Stimulated activated effector memory CD8-positive, alpha-beta T cell treated with anti-CD3 and anti-CD28 coated beads, Interleukin-12 subunit alpha, Interleukin-12 subunit beta, amount 100 ng/mL, for 72 hours (primary cell): Measurements from ENCODE around the gene IGSF9B.
A peak's percentile ranks its signal among the peaks of the same experiment; 100 is the strongest.

Experiments
- ATAC-seq: fragments of 150-1000 bp; cut with Tn5 transposase; 2 replicates; pipeline ENCODE4 v1.10.0; 2021
- DNase-seq, 2 donors: peaks; one replicate each; pipeline ENCODE4 v3.0.0; 2021 to 2022; ENCODE audit warnings: low spot score in 2 of 2
- H3K27ac Mint-ChIP-seq: one replicate; pipeline ENCODE4 v1.8.0; 2022; ENCODE audit warnings: mild to moderate bottlenecking, mixed read lengths
- H3K36me3 Mint-ChIP-seq: one replicate; pipeline ENCODE4 v1.8.0; 2022; ENCODE audit warnings: mild to moderate bottlenecking, mixed read lengths
- H3K4me1 Mint-ChIP-seq: one replicate; pipeline ENCODE4 v1.8.0; 2022; ENCODE audit warnings: mixed read lengths
- H3K4me3 Mint-ChIP-seq: one replicate; pipeline ENCODE4 v1.8.0; 2022; ENCODE audit warnings: mild to moderate bottlenecking, mixed read lengths
- H3K9me3 Mint-ChIP-seq: one replicate; pipeline ENCODE4 v1.8.0; 2022; ENCODE audit warnings: mixed read lengths

The IGSF9B gene

DNA sequence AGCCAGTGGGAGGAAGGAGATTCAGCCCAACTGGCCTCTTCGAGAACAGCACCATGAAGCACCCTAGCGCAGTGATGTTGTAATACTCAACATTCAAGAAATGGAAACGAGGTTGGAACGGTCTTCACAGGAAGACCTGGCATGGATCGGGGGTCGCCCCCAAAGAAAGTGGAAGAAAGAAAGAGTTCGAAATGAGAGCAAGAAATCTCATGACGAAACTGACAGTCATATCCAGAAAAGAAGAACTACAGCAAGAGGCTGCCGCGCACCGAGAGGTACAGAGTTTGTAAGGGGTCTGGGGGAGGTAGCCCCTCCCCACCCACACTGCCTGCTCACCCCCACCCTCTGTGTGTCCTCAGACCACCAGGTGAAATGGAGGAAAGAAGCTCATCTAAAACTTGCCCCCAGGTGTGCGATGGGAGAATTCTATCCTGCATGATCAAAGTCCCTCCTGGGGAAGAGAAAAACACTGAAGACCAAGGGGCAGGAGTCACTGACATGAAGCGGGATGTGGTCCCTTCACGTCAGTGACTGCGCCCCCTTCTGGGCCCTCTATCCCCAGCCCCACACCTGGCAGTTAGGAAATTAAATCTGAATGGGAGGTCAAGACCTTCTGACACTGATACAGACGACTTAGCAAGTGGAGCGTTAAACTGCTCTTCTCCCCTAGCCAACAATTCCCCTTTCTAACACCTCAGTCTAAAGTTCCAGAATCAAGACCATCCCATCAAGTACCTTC is 58.6 kb downstream of the IGSF9B start:
- Mint-ChIP-seq H3K27ac (no peak overlapping the region), H3K4me1 (peaks cover 10% of the 10 kb centered on the region), H3K9me3 (no peaks in the 10 kb centered on the region), H3K4me3 (no peak overlapping the region), H3K36me3 (no peaks in the 10 kb centered on the region)
- no peak for DNase-seq
- no peak for ATAC-seq

- no peak for DNase-seq
- H3K27ac Mint-ChIP-seq = no peak overlapping the region
- no peak for ATAC-seq
- H3K9me3 Mint-ChIP-seq = no peaks in the 10 kb centered on the region
- H3K4me1 Mint-ChIP-seq = peaks cover 10% of the 10 kb centered on the region
- H3K36me3 Mint-ChIP-seq = no peaks in the 10 kb centered on the region
- H3K4me3 Mint-ChIP-seq = no peak overlapping the region
Observed at GRCh38 chr11:133897331-133897650, 59.5 kb downstream of the IGSF9B start.

DNA sequence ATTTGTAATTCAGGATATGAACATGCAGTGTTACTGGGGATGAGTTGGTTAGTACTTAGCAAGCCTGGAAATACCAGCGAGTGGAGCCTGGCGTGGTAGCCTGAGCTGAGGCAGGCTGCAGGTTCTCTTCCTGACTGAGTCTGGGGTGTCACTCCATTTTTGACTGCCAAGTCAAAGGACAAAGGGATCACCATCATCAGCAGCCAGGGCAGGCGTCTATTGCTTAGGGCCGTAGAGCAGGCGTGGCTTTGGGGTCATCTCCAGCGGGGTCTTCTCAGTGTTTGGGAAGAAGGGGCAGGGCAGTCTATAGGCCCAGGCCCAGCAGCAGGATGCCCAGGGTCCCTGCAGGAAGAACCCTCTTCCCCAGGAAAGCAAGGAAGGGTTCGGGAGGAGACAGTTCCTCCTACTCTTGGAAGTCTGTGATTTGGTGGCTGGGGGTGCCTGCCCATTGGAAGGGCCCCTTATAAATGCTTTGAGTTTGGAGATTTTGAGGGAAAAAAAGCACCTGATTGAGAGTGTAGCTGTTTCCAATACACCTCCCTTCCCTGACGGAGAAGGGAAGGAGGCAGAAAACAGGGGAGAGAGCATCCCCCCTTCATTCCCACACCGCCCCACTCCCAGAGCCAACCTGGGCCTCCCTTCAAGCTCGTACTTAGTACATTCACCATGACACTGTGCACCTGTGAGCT is 60.0 kb downstream of the IGSF9B start:
- no peak for ATAC-seq
- DNase-seq = no peak
- Mint-ChIP-seq H3K36me3 (no peaks in the 10 kb centered on the region), H3K9me3 (no peaks in the 10 kb centered on the region), H3K27ac (no peak overlapping the region), H3K4me3 (no peak overlapping the region), H3K4me1 (peaks cover 10% of the 10 kb centered on the region)

DNA sequence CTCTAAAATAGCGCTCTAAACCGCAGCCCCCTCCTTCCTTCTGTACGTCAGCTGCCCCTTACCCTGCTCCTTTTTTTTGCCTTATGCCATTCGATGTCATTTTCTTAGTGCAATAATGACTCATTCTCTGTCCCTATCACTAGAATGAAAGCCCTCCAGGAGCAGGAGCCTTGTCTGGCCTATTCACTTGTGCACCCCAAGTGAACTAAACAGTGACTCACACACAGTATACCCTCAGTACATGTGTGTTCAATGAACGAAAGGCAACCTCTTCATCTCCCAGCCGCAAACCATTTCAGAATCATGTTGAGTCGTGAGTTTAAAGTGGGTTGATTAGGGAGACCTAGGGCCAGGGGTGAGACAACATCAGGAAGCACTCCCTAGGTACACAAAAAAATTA is 60.7 kb downstream of the IGSF9B start:
- Mint-ChIP-seq H3K36me3 (no peaks in the 10 kb centered on the region), H3K4me3 (no peak overlapping the region), H3K9me3 (no peaks in the 10 kb centered on the region), H3K4me1 (peaks cover 10% of the 10 kb centered on the region), H3K27ac (no peak overlapping the region)
- DNase-seq = no peak
- peak; percentile 53 for ATAC-seq

GRCh38 chr11:133895551-133895950 is 61.2 kb downstream of the IGSF9B start:
- Mint-ChIP-seq H3K36me3 (no peaks in the 10 kb centered on the region), H3K9me3 (no peaks in the 10 kb centered on the region), H3K27ac (no peak overlapping the region), H3K4me1 (peaks cover 10% of the 10 kb centered on the region), H3K4me3 (no peak overlapping the region)
- DNase-seq (no peak), ATAC-seq (no peak)

DNA sequence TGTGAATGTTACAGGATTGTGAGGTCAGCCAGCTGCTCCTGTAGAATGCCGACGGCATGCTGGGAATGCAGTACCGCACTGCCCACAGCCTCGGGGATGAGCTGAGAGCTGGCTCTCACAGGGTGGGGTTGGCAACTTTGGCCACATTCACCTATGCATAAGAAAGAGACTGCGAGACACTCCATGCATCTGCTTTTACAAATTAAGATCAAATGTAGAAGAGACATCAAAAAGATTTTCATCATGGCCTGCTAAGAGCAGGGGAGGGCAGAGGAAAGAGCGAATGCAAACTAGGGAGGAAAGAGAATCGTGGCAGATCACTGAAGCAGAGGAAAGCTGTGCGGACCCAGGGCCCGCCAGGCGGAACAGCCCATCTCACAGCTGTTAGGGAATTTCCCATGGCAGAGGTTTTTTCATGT is 61.7 kb downstream of the IGSF9B start:
- no peaks in the 10 kb centered on the region for H3K9me3 Mint-ChIP-seq
- no peaks in the 10 kb centered on the region for H3K36me3 Mint-ChIP-seq
- no peak overlapping the region for H3K4me3 Mint-ChIP-seq
- peaks cover 10% of the 10 kb centered on the region for H3K4me1 Mint-ChIP-seq
- DNase-seq (no peak), ATAC-seq (no peak)
- no peak overlapping the region for H3K27ac Mint-ChIP-seq

DNA sequence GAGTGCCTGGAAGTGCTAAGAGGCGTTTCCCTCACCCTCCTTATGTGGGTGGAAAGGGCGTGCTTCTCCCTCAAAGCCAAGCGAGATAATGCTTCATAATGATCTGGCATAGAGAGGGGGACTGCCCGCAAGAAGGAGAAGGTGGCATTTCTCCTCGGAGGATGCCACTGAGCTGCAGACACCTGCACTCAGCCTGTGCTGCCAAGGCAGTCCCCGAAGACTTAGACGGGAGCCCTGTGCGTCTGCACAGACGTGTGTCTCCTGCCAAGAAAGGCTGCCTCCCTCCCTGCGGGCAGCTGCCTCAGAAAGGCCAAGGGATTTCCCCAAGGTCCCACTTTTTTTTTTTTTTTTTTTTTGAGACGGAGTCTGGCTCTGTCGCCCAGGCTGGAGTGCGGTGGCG is 63.4 kb downstream of the IGSF9B start:
- Mint-ChIP-seq H3K36me3 (no peaks in the 10 kb centered on the region), H3K4me1 (peaks cover 5% of the 10 kb centered on the region), H3K9me3 (no peaks in the 10 kb centered on the region), H3K4me3 (no peak overlapping the region), H3K27ac (no peak overlapping the region)
- DNase-seq (no peak), ATAC-seq (no peak)

GRCh38 chr11:133892584-133893380 is 64.0 kb downstream of the IGSF9B start:
- H3K4me3 Mint-ChIP-seq = no peak overlapping the region

DNA sequence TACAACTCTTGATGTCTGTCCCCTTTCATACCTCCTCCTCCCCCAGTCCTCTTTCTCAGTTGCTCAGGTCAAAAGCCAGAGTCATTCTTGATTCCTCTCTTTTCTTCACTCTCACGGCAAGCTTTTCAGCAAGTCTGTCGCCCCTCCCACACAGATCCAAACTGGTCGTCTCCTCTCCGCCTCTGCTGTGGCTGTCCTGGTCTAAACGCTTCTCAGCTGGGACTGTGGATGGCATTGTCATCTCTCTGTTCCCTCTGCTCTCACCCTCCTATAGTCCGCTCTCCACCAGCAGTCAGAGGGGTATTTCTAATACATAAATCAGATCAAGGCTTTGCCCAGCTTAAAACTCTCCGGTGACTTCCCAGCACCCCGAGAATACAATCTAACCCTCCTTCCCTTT is 64.6 kb downstream of the IGSF9B start:
- H3K27ac Mint-ChIP-seq = no peak overlapping the region
- H3K9me3 Mint-ChIP-seq = no peaks in the 10 kb centered on the region
- no peaks in the 10 kb centered on the region for H3K36me3 Mint-ChIP-seq

More at GRCh38 chr11:133892584-133893380, 64.0 kb downstream of the IGSF9B start:
- ATAC-seq (no peak), DNase-seq (peak in 1 of 2 donors; percentile 25)
- no peaks in the 10 kb centered on the region for H3K9me3 Mint-ChIP-seq
- no peak overlapping the region for H3K27ac Mint-ChIP-seq
- H3K4me1 Mint-ChIP-seq = peaks cover 2% of the 10 kb centered on the region
- H3K36me3 Mint-ChIP-seq = no peaks in the 10 kb centered on the region

GRCh38 chr11:133889893-133890292 is 66.9 kb downstream of the IGSF9B start:
- H3K4me1 Mint-ChIP-seq = no peaks in the 10 kb centered on the region
- no peaks in the 10 kb centered on the region for H3K9me3 Mint-ChIP-seq
- H3K4me3 Mint-ChIP-seq = no peak overlapping the region
- no peak overlapping the region for H3K27ac Mint-ChIP-seq
- ATAC-seq (no peak), DNase-seq (peak in 1 of 2 donors; percentile 37)
- no peaks in the 10 kb centered on the region for H3K36me3 Mint-ChIP-seq

More for the DNA sequence above, 64.6 kb downstream of the IGSF9B start:
- DNase-seq = peak in 1 of 2 donors; percentile 8
- Mint-ChIP-seq H3K4me3 (no peak overlapping the region), H3K4me1 (no peaks in the 10 kb centered on the region)
- ATAC-seq = no peak

- no peak for ATAC-seq
- H3K4me3 Mint-ChIP-seq = no peak overlapping the region
- no peaks in the 10 kb centered on the region for H3K36me3 Mint-ChIP-seq
- no peaks in the 10 kb centered on the region for H3K4me1 Mint-ChIP-seq
- H3K9me3 Mint-ChIP-seq = no peaks in the 10 kb centered on the region
- peak in 1 of 2 donors; percentile 22 for DNase-seq
- H3K27ac Mint-ChIP-seq = no peak overlapping the region
Observed at GRCh38 chr11:133889188-133889587, 67.6 kb downstream of the IGSF9B start.

DNA sequence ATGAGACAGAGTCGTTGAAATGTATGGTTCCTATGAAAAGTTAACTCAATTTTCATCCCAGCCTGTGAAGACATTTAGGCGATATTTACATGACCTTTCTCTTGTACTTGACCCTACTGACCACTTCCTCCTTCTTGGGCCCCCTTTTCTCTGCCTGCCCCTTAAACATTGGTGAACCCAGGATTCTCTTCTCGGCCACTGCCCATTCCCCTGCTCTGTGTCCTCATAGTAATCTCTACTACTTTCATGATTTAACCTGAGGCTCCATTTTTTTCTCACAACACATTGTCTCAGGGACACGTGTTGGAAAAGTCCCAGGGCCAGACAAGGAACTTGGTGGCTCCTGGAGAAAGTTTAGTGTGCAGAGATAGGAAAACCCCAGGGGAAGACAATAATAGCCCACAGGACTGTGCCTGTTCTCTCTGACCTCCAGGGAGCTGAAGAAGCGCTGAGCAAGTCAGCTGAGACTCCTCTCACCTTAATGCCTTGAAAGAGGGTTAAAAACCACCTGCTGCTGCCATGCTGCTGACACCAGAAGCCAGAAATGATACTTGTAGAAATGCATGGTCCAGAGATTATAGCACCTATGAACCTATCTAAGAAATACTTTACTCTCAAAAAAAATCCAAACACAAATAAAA is 69.0 kb downstream of the IGSF9B start:
- peaks cover 3% of the 10 kb centered on the region for H3K9me3 Mint-ChIP-seq
- H3K4me3 Mint-ChIP-seq = no peak overlapping the region
- ATAC-seq = no peak
- H3K36me3 Mint-ChIP-seq = no peaks in the 10 kb centered on the region
- H3K27ac Mint-ChIP-seq = no peak overlapping the region
- DNase-seq = peak in 1 of 2 donors; percentile 10
- H3K4me1 Mint-ChIP-seq = no peaks in the 10 kb centered on the region

DNA sequence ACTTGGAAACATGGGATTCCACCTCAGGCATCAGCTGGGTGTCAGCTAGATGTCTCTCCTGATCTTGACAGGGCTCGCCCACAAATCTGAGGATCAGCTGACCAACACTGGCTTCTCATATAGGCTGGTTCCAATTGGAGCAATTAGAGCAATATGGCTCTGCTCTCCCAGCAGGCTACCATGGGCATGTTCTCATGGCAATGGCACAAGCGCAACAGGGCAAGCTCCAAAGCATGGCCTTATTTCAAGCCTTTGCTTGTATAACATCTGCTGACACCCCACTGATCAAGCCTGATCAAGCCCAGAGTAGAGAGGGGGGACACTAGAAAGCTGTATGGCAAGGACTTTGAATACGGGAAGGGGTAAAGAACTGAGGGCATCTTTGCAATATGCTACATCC is 70.7 kb downstream of the IGSF9B start:
- ATAC-seq = no peak
- no peak overlapping the region for H3K27ac Mint-ChIP-seq
- no peaks in the 10 kb centered on the region for H3K4me1 Mint-ChIP-seq
- peaks cover 3% of the 10 kb centered on the region for H3K9me3 Mint-ChIP-seq
- no peak overlapping the region for H3K4me3 Mint-ChIP-seq
- DNase-seq = no peak
- H3K36me3 Mint-ChIP-seq = no peaks in the 10 kb centered on the region

DNA sequence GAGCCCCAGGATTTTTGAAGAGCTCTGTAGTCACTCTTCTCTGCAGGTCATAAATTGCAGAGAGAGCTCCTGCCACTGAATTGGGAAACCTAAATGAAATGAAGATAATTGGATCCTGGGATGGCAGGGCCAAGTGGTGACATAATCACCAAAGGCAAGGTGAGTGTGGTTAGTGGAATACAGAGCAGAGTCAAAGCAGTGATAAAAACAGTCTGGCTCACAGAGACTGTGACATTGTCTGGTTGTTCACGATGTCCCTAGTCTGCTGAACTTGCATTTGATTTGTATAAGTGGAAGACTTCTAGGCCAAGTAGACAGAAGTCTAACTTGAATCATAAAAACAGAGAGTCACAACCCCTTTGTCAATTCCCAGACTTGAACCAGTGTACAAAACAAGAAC is 84.6 kb downstream of the IGSF9B start:
- Mint-ChIP-seq H3K9me3 (no peaks in the 10 kb centered on the region), H3K4me3 (no peak overlapping the region), H3K27ac (no peak overlapping the region), H3K4me1 (no peaks in the 10 kb centered on the region), H3K36me3 (no peaks in the 10 kb centered on the region)
- ATAC-seq (no peak), DNase-seq (no peak)

GRCh38 chr11:133867456-133867855 is 89.3 kb downstream of the IGSF9B start:
- no peak for DNase-seq

More at GRCh38 chr11:133867456-133867855, 89.3 kb downstream of the IGSF9B start:
- ATAC-seq = no peak
- no peaks in the 10 kb centered on the region for H3K9me3 Mint-ChIP-seq
- H3K4me3 Mint-ChIP-seq = no peak overlapping the region
- no peaks in the 10 kb centered on the region for H3K4me1 Mint-ChIP-seq
- no peak overlapping the region for H3K27ac Mint-ChIP-seq
- no peaks in the 10 kb centered on the region for H3K36me3 Mint-ChIP-seq
